ENCODE results near the gene CDK5RAP2. TPM values are rescaled to one million over a fixed set of nuclear protein-coding genes. Genes with fewer than 3 reads are reported as not detected.
"Not testable (repeated sequence)": the region's sequence is repeated elsewhere in the genome, so short reads cannot be mapped to it uniquely, and the experiment has no call there.

Gene CDK5RAP2
- total RNA-seq, 2 experiments from 2014 or later: 107 to 124 TPM

GRCh38 chr9:120474591-120475243, 105.2 kb downstream of the CDK5RAP2 start:
- ChIA-PET CTCF (interaction anchor here (1.3 kb wide), 1 partner anchor 57 kb away, joined by 5 read pairs; no protein-coding TSS in a partner anchor), POLR2A (interaction anchor here (1.4 kb wide), 1 partner anchor 17 kb away, joined by 3 read pairs; no protein-coding TSS in a partner anchor)
- no peak for ATAC-seq
- Mint-ChIP-seq H3K4me3 (no peak overlapping the region), H3K27me3 (ENCODE audit: low read depth) (no peaks in the 10 kb centered on the region), H3K4me1 (ENCODE audit: low read depth) (no peaks in the 10 kb centered on the region), H3K9me3 (ENCODE audit: insufficient read depth) (no peaks in the 10 kb centered on the region), H3K27ac (peak overlapping the region; percentile 25), H3K36me3 (ENCODE audit: low read depth) (peaks cover 44% of the 10 kb centered on the region)
- DNase-seq: no peak

GRCh38 chr9:120473608-120474007, 106.4 kb downstream of the CDK5RAP2 start:
- Mint-ChIP-seq H3K4me3 (no peak overlapping the region), H3K36me3 (ENCODE audit: low read depth) (peaks cover 42% of the 10 kb centered on the region), H3K27ac (no peak overlapping the region), H3K4me1 (ENCODE audit: low read depth) (no peaks in the 10 kb centered on the region), H3K27me3 (ENCODE audit: low read depth) (no peaks in the 10 kb centered on the region), H3K9me3 (ENCODE audit: insufficient read depth) (no peaks in the 10 kb centered on the region)
- POLR2A ChIA-PET: no interaction called here
- CTCF ChIA-PET: no interaction called here
- DNase-seq (no peak), ATAC-seq (no peak)

- DNase-seq (no peak), ATAC-seq (no peak)
- ChIA-PET CTCF (no interaction called here), POLR2A (no interaction called here)
- H3K27me3 Mint-ChIP-seq (ENCODE audit: low read depth): no peaks in the 10 kb centered on the region
- no peak overlapping the region for H3K4me3 Mint-ChIP-seq
- peaks cover 36% of the 10 kb centered on the region for H3K36me3 Mint-ChIP-seq (ENCODE audit: low read depth)
- no peaks in the 10 kb centered on the region for H3K4me1 Mint-ChIP-seq (ENCODE audit: low read depth)
- no peak overlapping the region for H3K27ac Mint-ChIP-seq
- no peaks in the 10 kb centered on the region for H3K9me3 Mint-ChIP-seq (ENCODE audit: insufficient read depth)
Observed at GRCh38 chr9:120465685-120466407, 114.1 kb downstream of the CDK5RAP2 start.

- Mint-ChIP-seq H3K4me3 (no peak overlapping the region), H3K27me3 (ENCODE audit: low read depth) (no peaks in the 10 kb centered on the region), H3K36me3 (ENCODE audit: low read depth) (peaks cover 40% of the 10 kb centered on the region), H3K4me1 (ENCODE audit: low read depth) (no peaks in the 10 kb centered on the region), H3K27ac (no peak overlapping the region), H3K9me3 (ENCODE audit: insufficient read depth) (no peaks in the 10 kb centered on the region)
- no peak for DNase-seq
- ChIA-PET CTCF (no interaction called here), POLR2A (no interaction called here)
- ATAC-seq: no peak
Observed at GRCh38 chr9:120464887-120465421, 115.0 kb downstream of the CDK5RAP2 start.

- CTCF ChIA-PET: interaction anchor here (0.8 kb wide), 1 partner anchor 13 kb away, joined by 4 read pairs; no protein-coding TSS in a partner anchor
- Mint-ChIP-seq H3K36me3 (ENCODE audit: low read depth) (peaks cover 43% of the 10 kb centered on the region), H3K27ac (no peak overlapping the region), H3K27me3 (ENCODE audit: low read depth) (no peaks in the 10 kb centered on the region), H3K9me3 (ENCODE audit: insufficient read depth) (no peaks in the 10 kb centered on the region), H3K4me3 (no peak overlapping the region), H3K4me1 (ENCODE audit: low read depth) (no peaks in the 10 kb centered on the region)
- ATAC-seq (no peak), DNase-seq (no peak)
- POLR2A ChIA-PET: no interaction called here
Observed at GRCh38 chr9:120464176-120464886, 115.6 kb downstream of the CDK5RAP2 start.

- Mint-ChIP-seq H3K27me3 (ENCODE audit: low read depth) (no peaks in the 10 kb centered on the region), H3K36me3 (ENCODE audit: low read depth) (peaks cover 45% of the 10 kb centered on the region), H3K9me3 (ENCODE audit: insufficient read depth) (no peaks in the 10 kb centered on the region), H3K4me1 (ENCODE audit: low read depth) (no peaks in the 10 kb centered on the region), H3K4me3 (no peak overlapping the region), H3K27ac (no peak overlapping the region)
- ChIA-PET POLR2A (interaction anchor here (0.6 kb wide), 1 partner anchor 41 kb away, joined by 3 read pairs; no protein-coding TSS in a partner anchor), CTCF (interaction anchor here (0.8 kb wide), 1 partner anchor 13 kb away, joined by 4 read pairs; no protein-coding TSS in a partner anchor)
- DNase-seq (no peak), ATAC-seq (no peak)
Observed at GRCh38 chr9:120463765-120464164, 116.2 kb downstream of the CDK5RAP2 start.

GRCh38 chr9:120461677-120462076, 118.3 kb downstream of the CDK5RAP2 start:
- H3K9me3 Mint-ChIP-seq (ENCODE audit: insufficient read depth); ATAC-seq; CTCF ChIA-PET: not testable (repeated sequence)

GRCh38 chr9:120456218-120456617, 123.7 kb downstream of the CDK5RAP2 start:
- no peak for ATAC-seq
- Mint-ChIP-seq H3K27ac (no peak overlapping the region), H3K27me3 (ENCODE audit: low read depth) (no peaks in the 10 kb centered on the region), H3K4me3 (no peak overlapping the region), H3K4me1 (ENCODE audit: low read depth) (no peaks in the 10 kb centered on the region), H3K36me3 (ENCODE audit: low read depth) (peaks cover 63% of the 10 kb centered on the region), H3K9me3 (ENCODE audit: insufficient read depth) (no peaks in the 10 kb centered on the region)
- CTCF ChIA-PET: no interaction called here
- POLR2A ChIA-PET: no interaction called here
- no peak for DNase-seq

More at GRCh38 chr9:120461677-120462076, 118.3 kb downstream of the CDK5RAP2 start:
- H3K27ac Mint-ChIP-seq; POLR2A ChIA-PET; DNase-seq; H3K27me3 Mint-ChIP-seq (ENCODE audit: low read depth); H3K4me1 Mint-ChIP-seq (ENCODE audit: low read depth); H3K4me3 Mint-ChIP-seq: not testable (repeated sequence)
- peaks cover 53% of the 10 kb centered on the region for H3K36me3 Mint-ChIP-seq (ENCODE audit: low read depth)

- Mint-ChIP-seq H3K36me3 (ENCODE audit: low read depth) (peaks cover 67% of the 10 kb centered on the region), H3K27ac (no peak overlapping the region), H3K9me3 (ENCODE audit: insufficient read depth) (no peaks in the 10 kb centered on the region), H3K27me3 (ENCODE audit: low read depth) (no peaks in the 10 kb centered on the region), H3K4me3 (no peak overlapping the region), H3K4me1 (ENCODE audit: low read depth) (no peaks in the 10 kb centered on the region)
- ChIA-PET CTCF (no interaction called here), POLR2A (no interaction called here)
- no peak for ATAC-seq
- DNase-seq: no peak
Observed at GRCh38 chr9:120454467-120454866, 125.5 kb downstream of the CDK5RAP2 start.

GRCh38 chr9:120453792-120454191, 126.2 kb downstream of the CDK5RAP2 start:
- Mint-ChIP-seq H3K36me3 (ENCODE audit: low read depth) (peaks cover 68% of the 10 kb centered on the region), H3K27ac (no peak overlapping the region), H3K4me1 (ENCODE audit: low read depth) (no peaks in the 10 kb centered on the region), H3K9me3 (ENCODE audit: insufficient read depth) (no peaks in the 10 kb centered on the region), H3K27me3 (ENCODE audit: low read depth) (no peaks in the 10 kb centered on the region), H3K4me3 (no peak overlapping the region)
- no peak for DNase-seq
- ATAC-seq: no peak
- ChIA-PET POLR2A (no interaction called here), CTCF (no interaction called here)

GRCh38 chr9:120452631-120453030, 127.3 kb downstream of the CDK5RAP2 start:
- ChIA-PET POLR2A (no interaction called here), CTCF (interaction anchor here (0.7 kb wide), 1 partner anchor 14 kb away, joined by 3 read pairs; no protein-coding TSS in a partner anchor)
- ATAC-seq (no peak), DNase-seq (no peak)
- no peaks in the 10 kb centered on the region for H3K27me3 Mint-ChIP-seq (ENCODE audit: low read depth)
- no peak overlapping the region for H3K4me3 Mint-ChIP-seq
- peaks cover 71% of the 10 kb centered on the region for H3K36me3 Mint-ChIP-seq (ENCODE audit: low read depth)
- H3K4me1 Mint-ChIP-seq (ENCODE audit: low read depth): no peaks in the 10 kb centered on the region
- no peaks in the 10 kb centered on the region for H3K9me3 Mint-ChIP-seq (ENCODE audit: insufficient read depth)
- no peak overlapping the region for H3K27ac Mint-ChIP-seq

- Mint-ChIP-seq H3K4me1 (ENCODE audit: low read depth) (peaks cover 7% of the 10 kb centered on the region), H3K4me3 (no peak overlapping the region), H3K27me3 (ENCODE audit: low read depth) (no peaks in the 10 kb centered on the region), H3K36me3 (ENCODE audit: low read depth) (peaks cover 67% of the 10 kb centered on the region), H3K9me3 (ENCODE audit: insufficient read depth) (no peaks in the 10 kb centered on the region), H3K27ac (no peak overlapping the region)
- ATAC-seq (no peak), DNase-seq (no peak)
- CTCF ChIA-PET: no interaction called here
- POLR2A ChIA-PET: no interaction called here
Observed at GRCh38 chr9:120450916-120451315, 129.1 kb downstream of the CDK5RAP2 start.

Measured in activated CD8-positive, alpha-beta T cell treated with anti-CD3 and anti-CD28 coated beads, Interleukin-2, amount 10 ng/mL, durations not matched to agents 7 days and 5 days (primary cell).